Heart left ventricle (tissue), 16 donors: Measurements from ENCODE around the gene EPO. TPM values are rescaled to one million over a fixed set of nuclear protein-coding genes. Genes with fewer than 3 reads are reported as not detected.
A peak's percentile ranks its signal among the peaks of the same experiment; 100 is the strongest.

Experiments
- ATAC-seq, 4 donors: fragments of 200-7000 bp; cut with Tn5 transposase; one replicate each; pipeline ENCODE4 v1.9.1; 2020 to 2022; ENCODE audit warnings: moderate library complexity in 4 of 4, mild to moderate bottlenecking in 3 of 4, moderate number of reproducible peaks in 1 of 4
- DNase-seq, 5 donors: peaks; one replicate each; pipeline ENCODE4 v3.0.0-alpha.2; 2020
- H3K27ac ChIP-seq, 12 donors: fragments of 200-600 bp; sonication (generic) in 4 of 12; one replicate each; pipeline versions ENCODE4 v1.5.0 to v1.8.0; 2016 to 2022; ENCODE audit warnings: mild to moderate bottlenecking in 2 of 12
- H3K27me3 ChIP-seq, 9 donors: fragments of 200-600 bp; sonication (generic) in 2 of 9; one replicate each; pipeline versions ENCODE4 v1.5.1 to v1.8.0; 2016 to 2022; ENCODE audit warnings: mild to moderate bottlenecking in 3 of 9
- H3K36me3 ChIP-seq, 9 donors: fragments of 200-600 bp; sonication (generic) in 2 of 9; one replicate each; pipeline versions ENCODE4 v1.5.0 to v1.8.0; 2018 to 2022; ENCODE audit warnings: mild to moderate bottlenecking in 2 of 9
- H3K4me1 ChIP-seq, 12 donors: fragments of 200-600 bp; sonication (generic) in 4 of 12; one replicate each; pipeline versions ENCODE4 v1.5.0 to v1.8.0; 2016 to 2022; ENCODE audit warnings: mild to moderate bottlenecking in 3 of 12
- H3K4me3 ChIP-seq, 12 donors: fragments of 200-600 bp; sonication (generic) in 4 of 12; one replicate each; pipeline versions ENCODE4 v1.5.0 to v1.8.0; 2017 to 2022; ENCODE audit warnings: mild to moderate bottlenecking in 9 of 12, moderate library complexity in 4 of 12
- H3K9me3 ChIP-seq, 12 donors: fragments of 200-600 bp; sonication (generic) in 4 of 12; one replicate each; pipeline versions ENCODE4 v1.5.0 to v1.8.0; 2016 to 2022; ENCODE audit warnings: mild to moderate bottlenecking in 1 of 12
- CTCF ChIP-seq, 12 donors: fragments of 200-600 bp; sonication (generic) in 4 of 12; IDR thresholded peaks; one replicate each; pipeline versions ENCODE4 v1.5.0 to v1.8.0; 2018 to 2022; ENCODE audit warnings: antibody characterized with exemption in 12 of 12, mild to moderate bottlenecking in 5 of 12
- POLR2A ChIP-seq, 2 donors: fragments of 450-650 bp; IDR thresholded peaks; one replicate each; pipeline ENCODE4 v1.6.1; 2017; ENCODE audit warnings: antibody characterized with exemption in 2 of 2, mild to moderate bottlenecking in 2 of 2, moderate library complexity in 2 of 2
- WGBS, 4 donors: extraction: QIAGEN DNeasy Blood & Tissue Kit in 2 of 4; methylation state at CpG; one replicate each; pipeline versions ENCODE4 v1.1.5 to v1.1.7; 2013 to 2018; 5-methylcytosine and 5-hydroxymethylcytosine counted together
- intact Hi-C, 10 donors: fragments of 100-400 bp; cut with DNase I; formaldehyde crosslinking; loops; one replicate each; pipeline versions ENCODE4 v1.11.1 to v1.14.2; 2022
- polyA plus RNA-seq, 2 donors: library from polyadenylated mRNA; stranded (reverse); fragments of 200-250 nt; gene quantifications; one replicate each; pipeline ENCODE4 v1.2.3, GENCODE V29; 2013
- total RNA-seq, 9 donors: library from RNA; depleted of rRNA in 2 of 9; stranded (reverse); fragments of >200 nt in 2 of 9; fragmentation: NEBNext Ultra II Directional in 3 of 9; extraction: Animal tissue kit (Norgen Biotek cat#: 25700) in 3 of 9; gene quantifications; one replicate each; pipeline versions ENCODE4 v1.1.0 to v1.2.4, GENCODE V29; 2016 to 2023
- donor health status: ischemic (EF 13 %, LVEDD 7.1; RV severe dilation, severe dysfunction).
- donor health status: healthy with polysubstance abuse.
- donor health status: DM: no; HTN: yes; CAD: no.
- donor health status: DM: no; HTN: no; CAD: no.
- donor health status: ischemic (EF 25% LVEDD 6.9; RV normal size, moderate dysfunction).
- donor health status: ischemic (EF 25% LVEDD 5.7; RV mildly dilated, moderate dysfunction).
- donor health status: healthy.
- donor health status: DM: yes; HTN: yes; CAD: no.
- donor health status: ischemic (EF 35%, LVEDD 5.7; RV mildly dilated, moderate dysfunction).
- donor health status: nonischemic (EF 11% LVEDD 7.7; RV severe dilation, severe dysfunction).
- donor health status: DM: yes; HTN: yes; CAD: no.
- donor health status: PGD.
- donor health status: ischemic (EF 29% LVEDD 5.4; RV normal size, mild dysfunction).
- donor health status: nonischemic (EF 23%, LVEDD 6.1; RV moderate dilation, normal function).

The EPO gene
- total and polyA plus RNA-seq, 11 donors: not detected

GRCh38 chr7:100726996-100727761, 6.9 kb downstream of the EPO start:
- intact Hi-C loops: loop anchor here in 3 of 10 donors (5.0 to 10.0 kb wide), 4 partner anchors 162 to 262 kb away; partner anchors contain the start of gene SPACDR (in 1 of the 3)
- Histone ChIP-seq H3K27me3 (peaks cover 0 to 37% (median 9%) of the 10 kb centered on the region in 9 donors), H3K4me1 (peaks cover 0 to 3% (median 0%) of the 10 kb centered on the region in 12 donors), H3K4me3 (no peak overlapping the region), H3K27ac (no peak overlapping the region), H3K9me3 (no peaks in the 10 kb centered on the region), H3K36me3 (no peaks in the 10 kb centered on the region)
- DNase-seq (peak in 1 of 5 donors; percentile 3), ATAC-seq (no peak)
- no peak for TF ChIP-seq CTCF (IDR thresholded peaks at IDR 0.05)
- TF ChIP-seq POLR2A (IDR thresholded peaks at IDR 0.05): no peak
- 59 to 68% (median 63%) methylated on average over 12 of the region's 12 CpGs for WGBS, 4 donors

- intact Hi-C loops: loop anchor here in 4 of 10 donors (2.0 to 10.0 kb wide), 5 partner anchors 15 to 263 kb away; partner anchors contain the start of gene SPACDR (in 1 of the 4)
- peaks cover 0 to 3% (median 0%) of the 10 kb centered on the region in 12 donors for H3K4me1 ChIP-seq
- TF ChIP-seq CTCF (IDR thresholded peaks at IDR 0.05): no peak
- no peak for TF ChIP-seq POLR2A (IDR thresholded peaks at IDR 0.05)
- H3K4me3 ChIP-seq: no peak overlapping the region
- H3K27ac ChIP-seq: no peak overlapping the region
- H3K9me3 ChIP-seq: no peaks in the 10 kb centered on the region
- ATAC-seq (no peak), DNase-seq (no peak)
- H3K36me3 ChIP-seq: no peaks in the 10 kb centered on the region
- 68 to 78% (median 76%) methylated on average over 8 of the region's 8 CpGs for WGBS, 4 donors
- peaks cover 0 to 37% (median 9%) of the 10 kb centered on the region in 9 donors for H3K27me3 ChIP-seq
Measured at GRCh38 chr7:100728196-100728595, 7.9 kb downstream of the EPO start.

- H3K27me3 ChIP-seq: peaks cover 0 to 28% (median 0%) of the 10 kb centered on the region in 9 donors
- no peak overlapping the region for H3K27ac ChIP-seq
- peak in 1 of 5 donors; percentile 7 for DNase-seq
- intact Hi-C loops: no loop called here
- TF ChIP-seq POLR2A (IDR thresholded peaks at IDR 0.05): no peak
- TF ChIP-seq CTCF (IDR thresholded peaks at IDR 0.05): no peak
- no peaks in the 10 kb centered on the region for H3K9me3 ChIP-seq
- H3K4me1 ChIP-seq: peaks cover 0 to under 1% (median 0%) of the 10 kb centered on the region in 12 donors
- no peaks in the 10 kb centered on the region for H3K36me3 ChIP-seq
- no peak for ATAC-seq
- no peak overlapping the region for H3K4me3 ChIP-seq
- WGBS, 4 donors: 17 to 33% (median 33%) methylated on average over 2 to 3 of the region's 3 CpGs; no CpG with 5 or more reads in 1 of the 4 donors
Measured at GRCh38 chr7:100730136-100730800, 10.0 kb downstream of the EPO start.
